GM23338 (cell line): ENCODE measurements around the gene ERN1. TPM values are rescaled to one million over a fixed set of nuclear protein-coding genes. Genes with fewer than 3 reads are reported as not detected.

Experiments used
- ATAC-seq: fragments of 200-7000 bp; cut with Tn5 transposase; 3 replicates; pipeline ENCODE4 v1.9.1; 2020
- DNase-seq: peaks from one replicate; pipeline ENCODE4 v3.0.0-alpha.2; 2015; ENCODE audit warnings: low spot score
- H2AFZ ChIP-seq: fragments of 200-600 bp; sonication (generic); 2 replicates; pipeline ENCODE4 v1.8.0; 2016; ENCODE audit warnings: antibody characterized with exemption, mild to moderate bottlenecking, moderate library complexity
- H3F3A ChIP-seq: fragments of 200-600 bp; sonication (generic); replicated peaks from 2 replicates; pipeline ENCODE4 v1.8.0; 2017; ENCODE audit warnings: antibody characterized with exemption, mixed run types, low read depth
- H3K27ac ChIP-seq: fragments of 200-600 bp; sonication (generic); 2 replicates; pipeline ENCODE4 v1.6.1; 2016; ENCODE audit warnings: low read depth
- H3K27me3 ChIP-seq: fragments of 200-600 bp; sonication (generic); 2 replicates; pipeline ENCODE4 v1.8.0; 2016; ENCODE audit warnings: mild to moderate bottlenecking, mixed run types, moderate library complexity; ENCODE audit not compliant: insufficient read depth
- H3K36me3 ChIP-seq: fragments of 200-600 bp; sonication (generic); 2 replicates; pipeline ENCODE4 v1.8.0; 2016; ENCODE audit warnings: mild to moderate bottlenecking; ENCODE audit not compliant: insufficient read depth
- H3K4me1 ChIP-seq: fragments of 200-600 bp; sonication (generic); 2 replicates; pipeline ENCODE4 v1.8.0; 2016; ENCODE audit warnings: mild to moderate bottlenecking, moderate library complexity; ENCODE audit not compliant: insufficient read depth
- H3K4me2 ChIP-seq: fragments of 200-600 bp; sonication (generic); 2 replicates; pipeline ENCODE4 v1.7.1; 2017; ENCODE audit warnings: mixed run types
- H3K4me3 ChIP-seq: fragments of 200-600 bp; sonication (generic); 2 replicates; pipeline ENCODE4 v1.6.1; 2016; ENCODE audit warnings: mixed run types
- H3K79me2 ChIP-seq: fragments of 200-600 bp; sonication (generic); replicated peaks from 2 replicates; pipeline ENCODE4 v1.8.0; 2017; ENCODE audit warnings: mild to moderate bottlenecking; ENCODE audit not compliant: insufficient read depth
- H3K9me2 ChIP-seq: fragments of 200-600 bp; sonication (generic); 2 replicates; pipeline ENCODE4 v1.8.0; 2017; ENCODE audit not compliant: insufficient read depth
- H4K20me1 ChIP-seq: fragments of 200-600 bp; sonication (generic); replicated peaks from 2 replicates; pipeline ENCODE4 v1.8.0; 2017; ENCODE audit warnings: mild to moderate bottlenecking; ENCODE audit not compliant: insufficient read depth
- H3K27ac Mint-ChIP-seq: 2 replicates; pipeline ENCODE4 v1.8.0; 2020; ENCODE audit warnings: inconsistent platforms, mild to moderate bottlenecking, moderate library complexity, mixed read lengths
- H3K27me3 Mint-ChIP-seq: 3 replicates; pipeline ENCODE4 v1.8.0; 2022; ENCODE audit warnings: low read depth, mild to moderate bottlenecking, moderate library complexity, mixed read lengths, inconsistent platforms; ENCODE audit not compliant: insufficient read depth, poor library complexity
- H3K36me3 Mint-ChIP-seq: 3 replicates; pipeline ENCODE4 v1.8.0; 2021; ENCODE audit warnings: low read depth, mild to moderate bottlenecking, inconsistent platforms, moderate library complexity, mixed read lengths
- H3K4me1 Mint-ChIP-seq: 3 replicates; pipeline ENCODE4 v1.8.0; 2020; ENCODE audit warnings: mild to moderate bottlenecking, inconsistent platforms, mixed read lengths
- H3K4me3 Mint-ChIP-seq: 3 replicates; pipeline ENCODE4 v1.8.0; 2021; ENCODE audit warnings: moderate library complexity, mild to moderate bottlenecking, inconsistent platforms, mixed read lengths
- H3K9me3 Mint-ChIP-seq: 3 replicates; pipeline ENCODE4 v1.8.0; 2020; ENCODE audit warnings: moderate library complexity, mild to moderate bottlenecking, inconsistent platforms, mixed read lengths
- CREB1 ChIP-seq: fragments of 250-450 bp; sonication (Bioruptor Pico); IDR thresholded peaks from 2 replicates; pipeline ENCODE4 v1.5.0; 2020; ENCODE audit warnings: low read depth, mild to moderate bottlenecking, moderate library complexity
- CTCF ChIP-seq, 2 experiments: fragments of 200-600 bp in 1 of 2; sonication (generic) in 1 of 2; conservative IDR thresholded peaks; 2 replicates each; pipeline versions ENCODE4 v1.5.1 to v1.6.1; 2016 to 2017; ENCODE audit warnings: antibody characterized with exemption in 2 of 2, low read depth in 2 of 2, mild to moderate bottlenecking in 2 of 2, moderate library complexity in 1 of 2
- ETS1 ChIP-seq: IDR thresholded peaks from 2 replicates; pipeline ENCODE4 v1.6.1; 2016; ENCODE audit warnings: antibody characterized with exemption
- EZH2 ChIP-seq: fragments of 200-600 bp; sonication (generic); IDR thresholded peaks from one replicate; pipeline ENCODE4 v1.8.0; 2017; ENCODE audit warnings: antibody characterized with exemption, mild to moderate bottlenecking, low read depth; ENCODE audit not compliant: unreplicated experiment
- EZH2phosphoT487 ChIP-seq: fragments of 200-600 bp; sonication (generic); IDR thresholded peaks from one replicate; pipeline ENCODE4 v1.8.1; 2018; ENCODE audit warnings: antibody characterized with exemption; ENCODE audit not compliant: unreplicated experiment
- JUNB ChIP-seq: IDR thresholded peaks from one replicate; pipeline ENCODE4 v1.6.1; 2016; ENCODE audit warnings: antibody characterized with exemption; ENCODE audit not compliant: unreplicated experiment
- NANOG ChIP-seq: IDR thresholded peaks from 2 replicates; pipeline ENCODE4 v1.6.1; 2016; ENCODE audit warnings: antibody characterized with exemption, borderline replicate concordance
- POLR2AphosphoS5 ChIP-seq: IDR thresholded peaks from 2 replicates; pipeline ENCODE4 v1.6.1; 2016; ENCODE audit warnings: antibody characterized with exemption, low read depth
- REST ChIP-seq: IDR thresholded peaks from one replicate; pipeline ENCODE4 v1.6.1; 2018; ENCODE audit warnings: antibody characterized with exemption; ENCODE audit not compliant: unreplicated experiment
- STAT1 ChIP-seq: IDR thresholded peaks from one replicate; pipeline ENCODE4 v1.6.1; 2016; ENCODE audit warnings: antibody characterized with exemption; ENCODE audit not compliant: unreplicated experiment
- ZNF114 ChIP-seq: fragments of 250-450 bp; sonication (Bioruptor Pico); IDR thresholded peaks from 2 replicates; pipeline ENCODE4 v1.5.0; 2020; ENCODE audit warnings: mild to moderate bottlenecking, moderate library complexity
- ZNF331 ChIP-seq: fragments of 250-450 bp; sonication (Bioruptor Pico); IDR thresholded peaks from 2 replicates; pipeline ENCODE4 v1.5.0; 2020; ENCODE audit warnings: low read depth, mild to moderate bottlenecking, moderate library complexity
- ZNF462 ChIP-seq: fragments of 250-450 bp; sonication (Bioruptor Pico); IDR thresholded peaks from 2 replicates; pipeline ENCODE4 v1.5.0; 2020; ENCODE audit warnings: mild to moderate bottlenecking, moderate library complexity
- polyA plus RNA-seq: library from polyadenylated mRNA; unstranded; fragments of >200 nt; fragmentation: Nextera tagmentation; extraction: Ambion mirVana; gene quantifications from 2 replicates; pipeline ENCODE4 v1.2.1, GENCODE V29; 2016
- total RNA-seq: library from RNA; depleted of rRNA; stranded (reverse); fragments of >200 nt; shearing (Covaris generic); gene quantifications from 2 replicates; pipeline ENCODE4 v1.2.3, GENCODE V29; 2014

ERN1 gene
- total and polyA plus RNA-seq, 2 experiments from 2014 or later = 5.9 to 7.5 TPM

GRCh38 chr17:64162554-64162953 lies 32.6 kb upstream of the ERN1 start:
- TF ChIP-seq STAT1 = no peak
- no peak for TF ChIP-seq REST
- TF ChIP-seq ZNF462 (CRISPR knock-in tag) = no peak
- TF ChIP-seq CTCF (conservative IDR thresholded peaks at IDR 0.05; ENCODE audit: low read depth in 2 of 2) = no peak
- TF ChIP-seq ZNF114 (CRISPR knock-in tag) = no peak
- TF ChIP-seq ZNF331 (CRISPR knock-in tag) = no peak
- no peak for TF ChIP-seq EZH2phosphoT487
- TF ChIP-seq POLR2AphosphoS5 = no peak
- TF ChIP-seq NANOG = no peak
- no peak for TF ChIP-seq ETS1
- no peak for TF ChIP-seq EZH2
- no peak for TF ChIP-seq CREB1 (CRISPR knock-in tag)
- no peak for TF ChIP-seq JUNB
- peaks cover 18% of the 10 kb centered on the region for H3K4me1 Mint-ChIP-seq
- no peaks in the 10 kb centered on the region for H3K36me3 ChIP-seq

More at GRCh38 chr17:64162554-64162953, 32.6 kb upstream of the ERN1 start:
- no peaks in the 10 kb centered on the region for H3K79me2 ChIP-seq
- Mint-ChIP-seq H3K36me3 (no peaks in the 10 kb centered on the region), H3K9me3 (no peaks in the 10 kb centered on the region), H3K27me3 (no peaks in the 10 kb centered on the region), H3K4me3 (no peak overlapping the region), H3K27ac (no peak overlapping the region)
- H4K20me1 ChIP-seq = no peaks in the 10 kb centered on the region; the same call in 1 of the 2 replicates
- no peak overlapping the region for H3K27ac ChIP-seq
- H3K27me3 ChIP-seq = no peaks in the 10 kb centered on the region
- no peaks in the 10 kb centered on the region for H3K9me2 ChIP-seq
- no peak overlapping the region for H3K4me2 ChIP-seq
- H3F3A ChIP-seq = no peaks in the 10 kb centered on the region
- H3K4me1 ChIP-seq = peaks cover 6% of the 10 kb centered on the region; the same call in 1 of the 2 replicates
- H3K4me3 ChIP-seq = no peak overlapping the region
- no peak for ATAC-seq
- DNase-seq = no peak
- no peak overlapping the region for H2AFZ ChIP-seq
